Measurements from ENCODE around the gene ZCCHC7.

The ZCCHC7 gene

GRCh38 chr9:37350486-37351190 is 230.3 kb downstream of the ZCCHC7 start:
- Mint-ChIP-seq H3K9me3 (no peaks in the 10 kb centered on the region), H3K27ac (no peak overlapping the region), H3K4me3 (no peak overlapping the region), H3K36me3 (peaks cover 55% of the 10 kb centered on the region), H3K4me1 (peaks cover 4% of the 10 kb centered on the region)
- DNase-seq (ENCODE audit: low spot score in 2 of 2) = no peak
- ATAC-seq = peak; percentile 90

GRCh38 chr9:37353791-37354190 is 233.4 kb downstream of the ZCCHC7 start:
- no peak for ATAC-seq
- no peak overlapping the region for H3K27ac Mint-ChIP-seq

GRCh38 chr9:37362430-37362829 is 242.1 kb downstream of the ZCCHC7 start:
- no peak overlapping the region for H3K4me3 Mint-ChIP-seq
- H3K9me3 Mint-ChIP-seq = no peaks in the 10 kb centered on the region
- no peak for ATAC-seq
- H3K4me1 Mint-ChIP-seq = peaks cover 5% of the 10 kb centered on the region
- peak in 1 of 2 donors; percentile 17 for DNase-seq (ENCODE audit: low spot score in 2 of 2)
- no peak overlapping the region for H3K27ac Mint-ChIP-seq
- peaks cover 8% of the 10 kb centered on the region for H3K36me3 Mint-ChIP-seq

More at GRCh38 chr9:37353791-37354190, 233.4 kb downstream of the ZCCHC7 start:
- no peak for DNase-seq (ENCODE audit: low spot score in 2 of 2)
- peaks cover 79% of the 10 kb centered on the region for H3K36me3 Mint-ChIP-seq
- no peak overlapping the region for H3K4me3 Mint-ChIP-seq
- no peaks in the 10 kb centered on the region for H3K9me3 Mint-ChIP-seq
- H3K4me1 Mint-ChIP-seq = peaks cover 4% of the 10 kb centered on the region

GRCh38 chr9:37363124-37363523 is 242.8 kb downstream of the ZCCHC7 start:
- DNase-seq (ENCODE audit: low spot score in 2 of 2) (no peak), ATAC-seq (no peak)
- Mint-ChIP-seq H3K4me1 (peaks cover 5% of the 10 kb centered on the region), H3K36me3 (peaks cover under 1% of the 10 kb centered on the region), H3K27ac (no peak overlapping the region), H3K9me3 (no peaks in the 10 kb centered on the region), H3K4me3 (no peak overlapping the region)

- Mint-ChIP-seq H3K4me3 (no peak overlapping the region), H3K4me1 (peaks cover 5% of the 10 kb centered on the region), H3K27ac (no peak overlapping the region), H3K36me3 (no peaks in the 10 kb centered on the region), H3K9me3 (no peaks in the 10 kb centered on the region)
- DNase-seq (ENCODE audit: low spot score in 2 of 2) (no peak), ATAC-seq (no peak)
Measured at GRCh38 chr9:37364136-37364535, 243.8 kb downstream of the ZCCHC7 start.

GRCh38 chr9:37364751-37365360 is 244.5 kb downstream of the ZCCHC7 start:
- no peak overlapping the region for H3K4me3 Mint-ChIP-seq
- no peaks in the 10 kb centered on the region for H3K36me3 Mint-ChIP-seq
- no peak overlapping the region for H3K27ac Mint-ChIP-seq
- ATAC-seq = peak; percentile 47
- DNase-seq (ENCODE audit: low spot score in 2 of 2) = no peak
- peaks cover 5% of the 10 kb centered on the region for H3K4me1 Mint-ChIP-seq
- H3K9me3 Mint-ChIP-seq = no peaks in the 10 kb centered on the region

GRCh38 chr9:37369671-37370070 is 249.3 kb downstream of the ZCCHC7 start:
- Mint-ChIP-seq H3K9me3 (no peaks in the 10 kb centered on the region), H3K4me3 (peak overlapping the region; percentile 49), H3K36me3 (peaks cover 6% of the 10 kb centered on the region), H3K27ac (no peak overlapping the region), H3K4me1 (peaks cover 29% of the 10 kb centered on the region)
- no peak for ATAC-seq
- DNase-seq (ENCODE audit: low spot score in 2 of 2) = no peak

- Mint-ChIP-seq H3K4me1 (peaks cover 24% of the 10 kb centered on the region), H3K4me3 (no peak overlapping the region), H3K27ac (no peak overlapping the region), H3K9me3 (no peaks in the 10 kb centered on the region), H3K36me3 (peaks cover 6% of the 10 kb centered on the region)
- ATAC-seq = no peak
- DNase-seq (ENCODE audit: low spot score in 2 of 2) = no peak
Measured at GRCh38 chr9:37370282-37370681, 249.9 kb downstream of the ZCCHC7 start.

GRCh38 chr9:37370968-37371563 is 250.7 kb downstream of the ZCCHC7 start:
- DNase-seq (ENCODE audit: low spot score in 2 of 2) (no peak), ATAC-seq (peak; percentile 50)
- Mint-ChIP-seq H3K27ac (peak overlapping the region; percentile 67), H3K4me3 (peak overlapping the region; percentile 28), H3K4me1 (peaks cover 24% of the 10 kb centered on the region), H3K9me3 (no peaks in the 10 kb centered on the region), H3K36me3 (peaks cover 6% of the 10 kb centered on the region)

GRCh38 chr9:37371565-37372464 is 251.4 kb downstream of the ZCCHC7 start:
- ATAC-seq (peak; percentile 61), DNase-seq (ENCODE audit: low spot score in 2 of 2) (no peak)
- peaks cover 6% of the 10 kb centered on the region for H3K36me3 Mint-ChIP-seq
- H3K27ac Mint-ChIP-seq = peak overlapping the region; percentile 67
- no peaks in the 10 kb centered on the region for H3K9me3 Mint-ChIP-seq
- peak overlapping the region; percentile 28 for H3K4me3 Mint-ChIP-seq
- H3K4me1 Mint-ChIP-seq = peaks cover 24% of the 10 kb centered on the region

- Mint-ChIP-seq H3K36me3 (peaks cover 6% of the 10 kb centered on the region), H3K27ac (no peak overlapping the region), H3K4me1 (peaks cover 25% of the 10 kb centered on the region), H3K4me3 (no peak overlapping the region), H3K9me3 (no peaks in the 10 kb centered on the region)
- DNase-seq (ENCODE audit: low spot score in 2 of 2) (no peak), ATAC-seq (no peak)
Measured at GRCh38 chr9:37372839-37373238, 252.5 kb downstream of the ZCCHC7 start.

- H3K4me3 Mint-ChIP-seq = no peak overlapping the region
- no peak overlapping the region for H3K27ac Mint-ChIP-seq
- peaks cover 32% of the 10 kb centered on the region for H3K4me1 Mint-ChIP-seq
- H3K36me3 Mint-ChIP-seq = peaks cover 6% of the 10 kb centered on the region
- ATAC-seq (no peak), DNase-seq (ENCODE audit: low spot score in 2 of 2) (no peak)
- H3K9me3 Mint-ChIP-seq = no peaks in the 10 kb centered on the region
Measured at GRCh38 chr9:37373621-37374020, 253.2 kb downstream of the ZCCHC7 start.

- ATAC-seq = no peak
- peaks cover 35% of the 10 kb centered on the region for H3K4me1 Mint-ChIP-seq
- H3K36me3 Mint-ChIP-seq = peaks cover 6% of the 10 kb centered on the region
- DNase-seq (ENCODE audit: low spot score in 2 of 2) = no peak
- no peak overlapping the region for H3K27ac Mint-ChIP-seq
- no peak overlapping the region for H3K4me3 Mint-ChIP-seq
- H3K9me3 Mint-ChIP-seq = no peaks in the 10 kb centered on the region
Measured at GRCh38 chr9:37374892-37375291, 254.5 kb downstream of the ZCCHC7 start.

- peak overlapping the region; percentile 34 for H3K27ac Mint-ChIP-seq
- H3K36me3 Mint-ChIP-seq = no peaks in the 10 kb centered on the region
- ATAC-seq = peak; percentile 78
- peak overlapping the region; percentile 13 for H3K4me3 Mint-ChIP-seq
- DNase-seq (ENCODE audit: low spot score in 2 of 2) = no peak
- H3K4me1 Mint-ChIP-seq = peaks cover 11% of the 10 kb centered on the region
- no peaks in the 10 kb centered on the region for H3K9me3 Mint-ChIP-seq
Measured at GRCh38 chr9:37377688-37378612, 257.6 kb downstream of the ZCCHC7 start.
